ENCODE measurements around the gene UBXN1.

The UBXN1 gene, protein sequence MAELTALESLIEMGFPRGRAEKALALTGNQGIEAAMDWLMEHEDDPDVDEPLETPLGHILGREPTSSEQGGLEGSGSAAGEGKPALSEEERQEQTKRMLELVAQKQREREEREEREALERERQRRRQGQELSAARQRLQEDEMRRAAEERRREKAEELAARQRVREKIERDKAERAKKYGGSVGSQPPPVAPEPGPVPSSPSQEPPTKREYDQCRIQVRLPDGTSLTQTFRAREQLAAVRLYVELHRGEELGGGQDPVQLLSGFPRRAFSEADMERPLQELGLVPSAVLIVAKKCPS

DNA sequence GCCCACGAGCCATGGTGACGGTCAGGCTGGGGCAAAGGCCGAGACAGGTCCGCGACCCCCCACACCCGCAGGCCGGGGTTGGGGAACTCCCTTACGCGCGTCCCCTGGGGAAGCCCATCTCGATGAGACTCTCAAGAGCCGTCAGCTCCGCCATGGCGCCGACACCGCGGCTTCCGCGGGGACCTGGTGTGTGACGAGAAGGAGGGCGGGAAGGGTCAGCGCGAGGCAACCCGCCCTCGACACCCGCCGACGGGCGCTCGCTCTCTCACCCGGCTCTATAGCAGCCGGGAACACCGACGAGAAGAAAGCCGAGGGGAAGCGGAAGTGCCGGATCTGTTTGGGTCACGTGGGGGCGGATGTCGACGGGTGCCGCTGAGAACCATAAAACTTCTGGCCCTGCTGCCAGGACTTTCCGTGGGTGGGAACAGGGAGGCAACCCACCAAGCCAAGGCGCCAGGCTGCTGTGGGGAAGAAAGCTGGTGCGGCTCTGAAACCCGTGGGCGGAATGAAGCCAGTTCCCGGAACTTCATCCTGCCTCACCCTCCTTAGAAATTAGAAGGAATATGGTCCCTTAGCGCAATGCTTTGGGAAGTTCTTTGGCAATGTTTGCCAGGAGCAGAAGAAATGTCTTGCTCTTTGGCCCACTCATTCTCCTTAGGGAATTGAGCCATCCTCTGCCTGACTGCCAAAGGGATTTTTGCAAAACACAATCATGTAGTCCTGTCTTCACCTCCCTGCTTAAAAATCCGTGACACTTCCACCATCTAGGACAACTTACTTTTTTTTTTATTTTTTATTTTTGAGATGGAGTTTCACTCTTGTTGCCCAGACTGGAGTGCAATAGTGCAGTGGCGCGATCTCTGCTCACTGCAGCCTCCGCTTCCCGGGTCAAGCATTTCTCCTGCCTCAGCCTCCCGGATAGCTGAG, at the start of gene UBXN1:
TSS of gene UBXN1 (minus strand) at position 304 of the 927 bp plus-strand sequence. CDS start at position 154, 150 bp downstream.
- peak; percentile 50 to 69 for DNase-seq (ENCODE audit: extremely low read depth in 1 of 2, low read depth in 1 of 2)

DNA sequence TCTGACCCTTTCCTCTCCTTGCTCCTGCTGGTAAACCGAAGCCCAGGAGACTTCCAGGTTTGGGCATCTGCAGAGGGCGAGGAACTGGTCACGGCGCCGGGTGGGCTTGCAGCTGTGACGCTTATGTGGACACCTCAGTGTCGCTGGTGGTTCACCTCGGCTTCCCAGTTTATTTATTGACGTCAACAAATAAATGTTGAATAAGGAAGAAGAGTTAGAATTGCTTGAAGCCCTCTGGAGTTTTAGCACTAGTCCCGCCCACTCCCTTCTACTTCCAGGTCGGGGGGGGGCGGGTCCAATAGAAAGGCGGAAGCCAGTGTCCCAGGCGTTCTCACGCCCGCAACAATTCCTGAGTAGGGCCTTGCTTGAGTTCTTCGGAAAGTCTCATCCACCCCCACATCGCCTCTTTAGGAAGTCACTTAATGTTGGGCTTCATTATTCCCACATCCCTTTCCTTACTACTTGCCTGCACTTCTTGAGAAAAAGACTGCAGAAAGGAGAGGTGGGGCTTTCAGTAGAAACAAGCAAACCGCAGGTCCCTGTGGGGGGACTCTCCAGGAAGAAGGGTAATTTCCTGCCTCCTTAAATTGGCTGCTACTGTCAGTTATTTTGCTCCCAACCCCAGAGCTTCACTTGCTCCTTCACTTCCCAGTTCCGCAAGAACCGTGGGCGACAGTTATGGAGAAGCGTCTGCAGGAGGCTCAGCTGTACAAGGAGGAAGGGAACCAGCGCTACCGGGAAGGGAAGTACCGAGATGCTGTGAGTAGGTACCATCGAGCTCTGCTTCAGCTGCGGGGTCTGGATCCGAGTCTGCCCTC, 49.5 kb upstream of the UBXN1 start, which contains the start of gene TTC9C:
TSS of gene TTC9C (plus strand) at position 316 of the 818 bp plus-strand sequence. CDS start at position 679, 363 bp downstream.
- peak in 1 of 2 donors; percentile 73 for DNase-seq (ENCODE audit: extremely low read depth in 1 of 2, low read depth in 1 of 2)

DNA sequence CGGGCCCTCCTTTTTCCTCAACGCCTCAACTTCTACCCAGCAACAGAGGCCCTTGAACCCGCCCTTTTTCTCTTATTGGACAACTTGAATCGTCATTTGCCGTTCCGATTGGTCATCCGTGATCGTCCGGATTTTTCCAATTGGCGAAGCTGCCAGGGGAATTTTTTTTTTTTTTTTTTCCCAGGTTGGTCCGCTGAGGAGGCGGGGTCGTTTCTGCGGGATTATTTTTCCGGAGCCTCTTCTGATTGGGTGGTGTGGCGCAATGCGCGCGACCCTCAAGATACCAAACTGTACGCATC, 48.9 kb upstream of the UBXN1 start:
- DNase-seq (ENCODE audit: extremely low read depth in 1 of 2, low read depth in 1 of 2) = peak; percentile 55 to 71

DNA sequence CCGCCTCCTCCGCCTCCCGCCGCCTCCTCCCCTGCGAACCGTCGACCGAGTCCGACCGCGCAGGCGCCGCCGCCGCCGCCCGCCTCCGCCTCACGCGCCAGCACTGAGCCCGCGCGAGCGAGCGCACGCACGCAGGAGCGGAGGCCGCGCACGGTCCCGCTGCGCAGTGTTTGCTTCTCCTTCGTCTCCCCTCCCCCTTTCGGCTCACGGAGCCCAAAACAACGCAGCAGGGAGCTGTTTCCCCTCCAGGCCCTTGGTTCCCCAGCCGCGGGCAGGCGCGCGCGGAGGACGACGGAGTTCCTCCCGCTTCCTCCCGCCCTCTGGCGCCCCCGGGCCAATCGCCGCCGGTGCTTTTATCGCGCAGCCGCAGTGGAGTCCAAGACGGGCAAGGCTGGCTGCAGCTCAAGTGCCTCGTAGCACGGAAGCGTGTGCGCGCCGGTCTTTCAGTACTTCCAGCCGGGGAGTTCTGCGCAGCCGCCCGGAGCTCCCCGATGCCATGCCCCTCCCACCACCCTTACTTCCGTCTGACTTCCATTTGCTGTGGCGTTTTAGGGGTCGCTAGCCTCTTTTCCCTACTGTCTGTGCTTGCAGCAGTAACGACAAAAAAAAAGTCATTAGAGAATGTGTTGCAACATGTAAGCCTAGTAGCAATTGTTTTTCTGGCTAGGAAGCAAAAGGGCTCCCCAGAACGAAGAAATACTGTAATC, 48.4 kb upstream of the UBXN1 start, which contains the start of gene HNRNPUL2:
TSS of gene HNRNPUL2 (minus strand) at position 293 of the 707 bp plus-strand sequence. CDS start 301 bp downstream, outside the sequence.
- DNase-seq (ENCODE audit: extremely low read depth in 1 of 2, low read depth in 1 of 2) = peak; percentile 96 to 97

DNA sequence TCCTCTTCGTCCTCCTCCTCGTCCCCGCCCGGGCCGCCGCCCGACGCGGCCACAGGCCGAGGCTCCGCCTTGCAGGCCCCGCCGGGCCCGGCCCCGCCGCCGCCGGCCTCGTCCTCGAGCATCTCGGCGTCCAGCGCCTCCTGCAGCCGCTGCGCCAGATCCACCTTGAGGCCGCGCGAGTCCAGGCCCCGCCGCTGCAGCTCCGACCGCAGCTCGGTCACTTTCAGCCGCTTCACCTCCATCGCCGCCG, 48.0 kb upstream of the UBXN1 start:
- no peak for DNase-seq (ENCODE audit: extremely low read depth in 1 of 2, low read depth in 1 of 2)

DNA sequence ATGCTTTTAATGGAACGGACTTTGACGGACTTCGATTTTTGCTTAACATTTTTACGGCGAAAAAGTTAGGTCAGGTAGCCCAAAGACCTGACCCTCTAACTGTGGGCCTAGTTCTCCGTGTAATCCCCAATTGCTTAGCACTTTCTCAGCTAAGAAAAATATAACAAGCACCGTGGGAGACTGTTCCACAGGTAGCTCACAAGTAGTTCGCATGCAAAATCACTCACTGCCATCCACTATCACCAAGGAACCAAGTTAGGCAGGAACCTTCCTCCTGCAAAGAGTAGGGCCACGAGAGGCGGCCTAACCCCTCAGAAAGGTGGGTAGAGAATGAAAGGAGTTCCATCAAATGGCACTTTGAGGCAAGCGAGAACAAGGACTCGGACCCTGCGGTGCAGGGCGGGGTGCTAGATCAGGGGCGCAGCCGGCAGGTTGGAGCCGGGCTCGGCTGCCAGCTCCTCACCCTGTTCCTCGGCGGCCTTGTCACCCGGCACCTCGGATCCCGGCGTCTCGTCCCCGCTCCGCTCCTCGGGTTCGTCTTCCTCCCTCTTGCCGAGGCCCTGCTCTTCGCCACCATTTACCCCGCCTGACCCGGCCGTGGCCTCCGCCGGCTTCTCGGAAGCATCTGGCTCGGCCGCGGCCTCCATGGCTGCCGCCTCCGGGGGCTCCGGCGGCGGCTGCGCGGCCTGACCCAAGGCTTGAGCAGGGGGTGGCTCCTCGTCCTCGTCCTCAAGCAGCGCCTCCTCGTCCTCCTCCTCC, 47.5 kb upstream of the UBXN1 start:
- DNase-seq (ENCODE audit: extremely low read depth in 1 of 2, low read depth in 1 of 2) = no peak

DNA sequence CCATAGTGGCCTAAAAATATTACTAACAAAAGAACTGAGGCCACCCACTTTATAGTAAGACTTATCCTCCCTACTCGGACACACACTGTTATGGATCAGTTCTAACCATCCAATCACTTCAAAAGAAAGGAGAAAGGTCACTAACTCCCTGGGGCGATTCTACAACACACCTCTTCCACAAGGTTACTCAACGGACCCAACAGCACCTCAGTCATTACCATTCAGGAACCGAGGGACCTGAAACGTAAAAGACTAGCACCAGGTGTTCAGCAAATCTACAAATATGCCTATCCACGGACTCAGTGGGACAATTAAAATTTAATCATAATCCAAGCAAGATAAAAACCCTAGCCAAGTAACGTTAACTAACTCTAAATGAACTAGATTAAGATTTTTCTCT, 46.8 kb upstream of the UBXN1 start:
- no peak for DNase-seq (ENCODE audit: extremely low read depth in 1 of 2, low read depth in 1 of 2)

DNA sequence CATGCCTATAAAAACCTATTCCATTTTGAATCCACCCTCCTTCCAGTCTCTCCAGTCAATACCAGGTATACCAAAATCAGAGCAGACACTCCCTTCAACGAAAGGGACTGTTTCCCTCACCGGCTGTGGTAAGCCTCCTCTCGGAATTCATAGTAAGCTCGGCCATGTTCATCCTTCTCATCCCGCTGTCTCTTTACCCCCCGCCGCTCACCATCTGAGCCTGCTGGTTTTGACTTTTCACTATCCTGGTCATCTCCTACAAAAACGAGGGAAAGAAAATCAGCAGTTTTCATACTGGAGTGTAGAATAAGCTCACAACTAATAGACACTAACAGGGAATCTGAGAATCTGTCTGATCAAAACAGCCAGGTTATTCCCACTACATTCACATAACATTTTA, 45.3 kb upstream of the UBXN1 start:
- DNase-seq (ENCODE audit: extremely low read depth in 1 of 2, low read depth in 1 of 2) = no peak

DNA sequence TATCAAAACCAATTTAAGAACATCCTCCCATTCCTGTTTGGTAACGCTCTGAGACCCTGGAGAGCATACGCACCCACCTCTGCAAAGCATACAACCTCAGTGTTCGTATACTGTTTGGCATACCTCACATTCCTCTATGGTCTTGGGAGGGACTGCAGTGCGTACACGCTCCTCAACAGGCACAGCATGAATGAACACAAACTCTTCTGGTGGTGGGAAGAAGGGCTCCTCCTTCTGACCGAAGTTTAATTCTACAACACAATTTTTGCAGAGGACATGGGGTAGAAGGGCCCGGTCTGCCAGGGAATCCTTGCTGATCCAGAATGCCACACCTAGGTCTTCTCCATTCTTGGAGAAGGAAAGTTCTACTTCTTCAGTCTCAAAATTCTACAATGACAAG, 43.1 kb upstream of the UBXN1 start:
- DNase-seq (ENCODE audit: extremely low read depth in 1 of 2, low read depth in 1 of 2) = no peak

DNA sequence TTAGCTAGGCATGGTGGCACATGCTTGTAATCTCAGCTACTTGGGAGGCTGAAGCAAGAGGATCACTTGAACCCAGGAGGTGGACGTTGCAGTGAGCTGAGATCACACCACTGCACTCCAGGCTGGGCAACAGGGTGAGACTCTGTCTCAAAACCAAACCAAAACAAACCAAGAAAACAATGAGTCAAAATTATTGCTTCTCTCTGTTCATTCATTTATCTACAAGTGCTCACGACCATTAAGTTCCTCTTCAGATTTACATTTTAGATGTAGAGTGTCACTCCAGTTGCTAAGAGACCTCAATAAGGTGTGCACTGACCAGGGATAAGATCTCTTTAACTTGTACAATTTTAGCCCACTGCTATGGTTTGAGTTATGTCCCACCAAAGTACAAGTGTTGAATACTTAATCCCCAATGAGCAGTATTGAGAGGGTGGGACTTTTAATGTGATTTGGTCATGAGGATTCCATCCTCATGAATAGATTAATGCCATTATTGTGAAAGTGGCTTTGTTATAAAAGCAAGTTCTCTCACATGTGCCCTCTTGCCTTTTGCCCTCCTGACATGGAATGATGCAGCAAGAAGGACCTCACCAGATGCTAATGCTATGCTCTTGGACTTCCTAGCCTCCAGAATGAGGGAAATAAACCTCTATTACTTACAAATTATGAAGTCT, 40.6 kb upstream of the UBXN1 start:
- no peak for DNase-seq (ENCODE audit: extremely low read depth in 1 of 2, low read depth in 1 of 2)

DNA sequence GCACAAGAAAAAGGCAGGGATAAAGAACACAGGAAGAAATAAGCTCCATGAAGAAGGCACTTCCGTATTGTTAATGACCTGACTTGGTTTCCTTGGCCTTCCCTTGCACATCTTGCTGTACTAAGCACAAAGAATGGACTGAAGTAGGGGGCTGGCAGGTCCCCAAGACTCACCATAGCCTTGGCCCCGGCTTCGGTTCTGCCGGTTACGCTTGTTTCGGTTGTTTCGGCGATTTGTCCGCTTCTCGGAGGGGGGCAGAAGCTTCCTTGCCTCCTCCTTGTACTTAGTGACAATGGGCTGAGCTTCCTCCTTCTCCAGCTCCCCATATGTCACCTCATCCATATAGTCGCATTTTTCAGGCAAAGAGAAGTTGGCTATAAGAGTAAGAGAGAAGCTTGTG, 37.9 kb upstream of the UBXN1 start:
- DNase-seq (ENCODE audit: extremely low read depth in 1 of 2, low read depth in 1 of 2) = no peak

DNA sequence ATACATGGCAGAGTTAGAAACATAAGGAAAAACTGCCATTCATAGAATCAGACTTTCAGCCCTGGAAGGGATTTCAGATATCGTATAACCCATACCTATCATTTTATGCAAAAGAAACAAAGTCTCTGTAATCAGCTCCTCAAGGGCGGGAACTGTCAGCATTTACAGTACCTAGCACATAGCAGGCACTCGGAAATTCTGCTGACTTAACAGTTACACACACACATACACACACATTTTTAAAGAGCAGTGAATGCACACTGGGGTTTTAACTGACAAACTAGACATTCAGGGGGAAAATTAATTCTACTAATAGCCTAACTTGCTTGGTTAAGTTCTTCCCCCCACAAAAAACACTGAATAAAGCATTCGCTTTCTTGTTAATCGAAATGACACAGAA, 37.3 kb upstream of the UBXN1 start:
- no peak for DNase-seq (ENCODE audit: extremely low read depth in 1 of 2, low read depth in 1 of 2)

DNA sequence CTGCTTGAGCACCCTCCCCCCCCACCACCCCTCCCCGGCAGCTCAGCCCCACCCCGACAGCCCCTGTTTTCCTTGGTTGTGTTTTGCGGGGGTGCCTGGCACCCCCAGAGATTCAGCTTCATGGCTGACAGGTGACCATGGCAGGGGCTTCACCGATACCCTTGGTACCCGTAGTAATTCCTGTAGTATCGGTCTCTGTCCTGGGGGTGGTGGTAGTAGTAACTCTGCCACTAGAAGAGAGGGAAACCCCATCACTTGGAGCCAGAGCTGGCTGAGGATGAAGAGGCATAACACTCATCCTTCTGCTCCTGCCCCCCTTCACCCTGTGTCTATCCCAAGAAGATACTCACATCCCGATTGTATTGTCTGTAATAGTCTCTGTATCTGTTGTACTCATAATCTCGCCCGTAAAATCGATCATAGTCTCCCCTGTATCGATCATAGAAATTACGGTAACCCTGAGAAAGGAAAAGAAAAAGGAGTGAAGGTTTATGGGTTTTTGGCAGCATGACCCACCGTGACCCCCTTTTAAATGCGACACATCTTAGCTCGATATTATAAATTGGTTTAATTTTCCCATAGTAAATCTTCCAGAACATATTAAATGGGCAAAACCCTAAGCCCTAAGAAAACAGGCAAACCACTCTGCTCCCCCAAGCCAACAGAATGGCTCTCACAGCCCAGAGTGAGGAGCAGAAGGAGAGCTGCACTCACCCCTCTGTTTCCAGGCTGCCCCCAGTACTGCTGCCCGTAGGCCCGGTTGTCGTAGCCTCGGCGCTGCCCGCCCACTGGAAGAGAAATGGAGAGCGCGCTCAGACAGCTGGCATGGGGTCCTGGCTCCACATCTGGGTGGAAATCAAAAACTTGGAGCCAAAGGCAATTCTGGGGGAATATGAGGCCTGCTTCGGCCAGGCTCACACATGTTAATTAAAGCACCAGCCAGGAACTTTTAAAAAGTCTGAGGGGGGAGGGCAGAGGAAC, 36.6 kb upstream of the UBXN1 start:
- no peak for DNase-seq (ENCODE audit: extremely low read depth in 1 of 2, low read depth in 1 of 2)

DNA sequence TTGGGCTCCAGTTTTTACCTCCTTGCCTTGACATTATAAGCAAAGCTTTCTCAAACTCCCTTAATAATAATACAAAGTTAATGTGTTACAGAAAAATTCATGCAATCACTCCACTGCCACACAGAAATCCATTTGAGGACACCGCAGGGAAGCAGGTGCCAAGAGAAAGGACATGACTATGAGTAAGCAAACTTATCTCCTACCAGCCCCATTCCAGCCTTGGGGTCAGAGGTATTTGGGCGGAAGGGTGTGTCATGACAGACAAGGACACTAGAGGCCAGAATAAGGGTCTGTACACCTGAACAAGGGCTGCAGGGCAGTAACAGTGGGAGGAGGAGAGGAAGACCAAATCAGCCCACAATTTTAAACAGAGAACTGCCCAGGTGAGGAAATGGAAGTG, 34.5 kb upstream of the UBXN1 start:
- no peak for DNase-seq (ENCODE audit: extremely low read depth in 1 of 2, low read depth in 1 of 2)

DNA sequence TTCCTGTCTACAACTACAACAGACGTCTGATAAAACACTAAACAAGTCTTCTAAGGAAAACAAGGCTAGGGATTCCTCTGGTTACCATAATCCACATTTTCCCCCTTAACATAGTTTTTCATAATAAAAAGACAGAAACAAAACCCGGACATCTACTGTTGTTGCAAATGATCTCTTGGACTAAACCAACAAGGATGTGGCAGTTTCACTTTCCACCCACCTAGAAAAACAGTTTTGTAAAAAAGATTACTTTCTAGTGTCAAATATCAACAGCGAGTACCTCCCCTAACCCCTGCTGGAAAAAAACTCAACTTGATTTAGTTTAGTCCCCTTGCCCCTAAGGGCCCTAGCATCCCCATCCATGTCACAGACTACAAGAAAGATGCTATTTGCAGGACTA, 34.0 kb upstream of the UBXN1 start:
- DNase-seq (ENCODE audit: extremely low read depth in 1 of 2, low read depth in 1 of 2) = no peak

DNA sequence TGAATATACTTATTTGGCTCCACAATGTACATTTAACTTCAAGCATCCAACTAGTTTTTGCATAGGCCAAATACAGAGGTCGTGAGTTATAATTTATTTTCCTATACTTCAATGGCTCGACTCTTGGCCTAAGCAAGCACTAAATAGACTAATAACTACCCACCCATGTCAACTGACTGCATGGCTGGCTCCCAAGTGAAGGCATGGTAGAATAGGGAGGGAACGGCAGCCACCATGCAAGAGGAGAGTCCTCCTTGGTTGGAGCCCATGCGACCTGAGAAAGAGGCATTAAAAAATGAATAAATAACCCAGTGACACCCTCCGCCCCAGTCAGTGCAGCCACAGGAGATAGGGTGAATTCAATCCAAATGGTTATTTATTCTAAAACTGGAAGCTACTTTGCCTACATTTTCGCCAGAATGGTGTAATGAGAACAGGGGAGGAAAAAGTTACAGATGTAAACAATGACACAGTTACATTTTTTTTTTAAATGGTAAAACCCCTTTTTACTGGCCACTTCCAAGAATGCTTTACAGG, 33.5 kb upstream of the UBXN1 start:
- DNase-seq (ENCODE audit: extremely low read depth in 1 of 2, low read depth in 1 of 2) = no peak

DNA sequence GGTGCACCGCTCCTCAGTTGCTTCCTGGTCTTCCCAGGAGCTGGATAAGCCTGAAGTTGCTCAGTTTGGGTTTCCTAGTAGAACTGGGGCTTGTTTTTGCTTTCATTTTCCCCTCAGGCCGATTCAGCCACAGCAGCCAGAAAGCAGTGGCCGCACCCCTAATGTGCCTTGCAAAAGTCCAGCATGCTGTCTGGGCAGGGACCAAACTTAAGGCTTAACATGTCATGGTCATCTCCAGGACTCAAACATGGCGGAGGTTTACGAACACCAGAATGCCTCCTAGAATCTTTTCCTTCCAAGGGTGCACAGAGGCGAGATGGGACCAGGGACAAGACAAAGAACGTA, 31.1 kb upstream of the UBXN1 start:
- DNase-seq (ENCODE audit: extremely low read depth in 1 of 2, low read depth in 1 of 2) = no peak
